Inferior parietal cortex (tissue), 1 donor: Measurements from ENCODE around the gene RPL18.
A peak's percentile ranks its signal among the peaks of the same experiment; 100 is the strongest.

ENCODE experiments used
- DNase-seq: peaks from one replicate; pipeline ENCODE4 v3.0.0-alpha.2; 2016; ENCODE audit errors: extremely low spot score

RPL18 gene

DNA sequence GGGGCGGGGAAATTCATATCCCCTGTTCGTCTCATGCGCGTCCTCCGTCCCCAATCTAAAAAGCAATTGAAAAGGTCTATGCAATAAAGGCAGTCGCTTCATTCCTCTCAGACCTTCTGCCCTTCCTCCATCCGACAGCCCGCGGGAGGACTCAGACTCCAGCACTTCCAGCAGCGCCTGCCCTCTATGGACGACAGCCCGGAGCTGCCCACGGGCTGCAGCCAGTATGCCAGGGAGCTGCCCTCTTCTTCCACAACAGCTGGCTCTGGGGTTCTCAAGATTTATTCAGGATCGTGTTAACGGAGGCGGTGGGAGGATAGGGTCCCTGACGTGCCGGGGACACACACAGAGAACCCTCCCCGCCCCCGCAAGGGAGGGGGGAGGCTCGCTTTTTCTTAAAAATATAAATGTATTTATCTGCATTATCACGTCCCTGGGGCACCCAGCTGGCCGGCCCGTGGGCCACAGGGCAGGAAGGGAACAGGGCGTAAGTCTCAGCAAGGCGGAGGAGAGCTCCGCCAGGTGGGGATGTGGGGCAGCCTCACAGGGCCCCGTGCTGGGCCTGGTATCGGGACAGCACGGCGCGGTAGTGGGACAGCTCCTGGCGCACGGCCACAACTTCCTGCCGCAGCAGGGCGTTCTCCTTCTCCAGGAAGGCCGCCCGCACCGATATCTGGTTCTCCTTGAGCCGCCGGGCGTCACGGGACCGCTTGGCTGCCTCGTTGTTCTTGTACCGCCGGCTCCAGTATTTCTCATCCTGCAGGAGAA, 11.5 kb upstream of the RPL18 start:
- DNase-seq: no peak

DNA sequence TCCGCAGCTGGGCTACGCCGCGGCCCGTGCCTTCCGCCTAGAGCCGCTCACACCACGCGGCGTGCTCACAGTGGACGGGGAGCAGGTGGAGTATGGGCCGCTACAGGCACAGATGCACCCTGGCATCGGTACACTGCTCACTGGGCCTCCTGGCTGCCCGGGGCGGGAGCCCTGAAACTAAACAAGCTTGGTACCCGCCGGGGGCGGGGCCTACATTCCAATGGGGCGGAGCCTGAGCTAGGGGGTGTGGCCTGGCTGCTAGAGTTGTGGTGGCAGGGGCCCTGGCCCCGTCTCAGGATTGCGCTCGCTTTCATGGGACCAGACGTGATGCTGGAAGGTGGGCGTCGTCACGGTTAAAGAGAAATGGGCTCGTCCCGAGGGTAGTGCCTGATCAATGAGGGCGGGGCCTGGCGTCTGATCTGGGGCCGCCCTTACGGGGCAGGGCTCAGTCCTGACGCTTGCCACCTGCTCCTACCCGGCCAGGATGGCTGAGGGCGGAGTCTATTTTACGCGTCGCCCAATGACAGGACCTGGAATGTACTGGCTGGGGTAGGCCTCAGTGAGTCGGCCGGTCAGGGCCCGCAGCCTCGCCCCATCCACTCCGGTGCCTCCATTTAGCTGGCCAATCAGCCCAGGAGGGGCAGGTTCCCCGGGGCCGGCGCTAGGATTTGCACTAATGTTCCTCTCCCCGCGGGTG, 10.8 kb upstream of the RPL18 start:
- no peak for DNase-seq

DNA sequence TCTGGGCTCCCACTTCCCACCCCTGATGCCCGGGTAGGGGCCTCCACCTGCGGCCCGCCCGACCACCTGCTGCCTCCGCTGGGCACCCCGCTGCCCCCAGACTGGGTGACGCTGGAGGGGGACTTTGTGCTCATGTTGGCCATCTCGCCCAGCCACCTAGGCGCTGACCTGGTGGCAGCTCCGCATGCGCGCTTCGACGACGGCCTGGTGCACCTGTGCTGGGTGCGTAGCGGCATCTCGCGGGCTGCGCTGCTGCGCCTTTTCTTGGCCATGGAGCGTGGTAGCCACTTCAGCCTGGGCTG, 10.3 kb upstream of the RPL18 start:
- no peak for DNase-seq

DNA sequence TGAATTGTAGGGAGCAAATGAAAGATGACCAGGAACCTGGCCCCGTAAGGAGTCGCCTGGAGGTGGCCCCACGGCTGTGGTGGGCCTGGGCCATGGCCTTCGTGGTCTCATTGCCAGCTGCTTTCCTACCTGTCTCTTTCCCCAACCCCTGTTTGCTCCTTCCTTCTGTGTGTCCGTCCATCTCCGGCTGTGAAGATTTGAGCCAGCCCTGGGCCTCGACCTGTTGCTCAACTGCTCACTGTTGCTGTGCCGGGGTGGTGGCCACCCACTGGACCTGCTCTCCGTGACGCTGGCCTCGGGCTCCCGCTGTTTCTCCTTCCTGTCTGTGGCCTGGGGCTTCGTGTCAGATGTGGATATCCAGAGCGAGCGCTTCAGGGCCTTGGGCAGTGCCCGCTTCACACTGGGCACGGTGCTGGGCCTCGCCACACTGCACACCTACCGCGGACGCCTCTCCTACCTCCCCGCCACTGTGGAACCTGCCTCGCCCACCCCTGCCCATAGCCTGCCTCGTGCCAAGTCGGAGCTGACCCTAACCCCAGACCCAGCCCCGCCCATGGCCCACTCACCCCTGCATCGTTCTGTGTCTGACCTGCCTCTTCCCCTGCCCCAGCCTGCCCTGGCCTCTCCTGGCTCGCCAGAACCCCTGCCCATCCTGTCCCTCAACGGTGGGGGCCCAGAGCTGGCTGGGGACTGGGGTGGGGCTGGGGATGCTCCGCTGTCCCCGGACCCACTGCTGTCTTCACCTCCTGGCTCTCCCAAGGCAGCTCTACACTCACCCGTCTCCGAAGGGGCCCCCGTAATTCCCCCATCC, 9.7 kb upstream of the RPL18 start:
- DNase-seq: no peak

DNA sequence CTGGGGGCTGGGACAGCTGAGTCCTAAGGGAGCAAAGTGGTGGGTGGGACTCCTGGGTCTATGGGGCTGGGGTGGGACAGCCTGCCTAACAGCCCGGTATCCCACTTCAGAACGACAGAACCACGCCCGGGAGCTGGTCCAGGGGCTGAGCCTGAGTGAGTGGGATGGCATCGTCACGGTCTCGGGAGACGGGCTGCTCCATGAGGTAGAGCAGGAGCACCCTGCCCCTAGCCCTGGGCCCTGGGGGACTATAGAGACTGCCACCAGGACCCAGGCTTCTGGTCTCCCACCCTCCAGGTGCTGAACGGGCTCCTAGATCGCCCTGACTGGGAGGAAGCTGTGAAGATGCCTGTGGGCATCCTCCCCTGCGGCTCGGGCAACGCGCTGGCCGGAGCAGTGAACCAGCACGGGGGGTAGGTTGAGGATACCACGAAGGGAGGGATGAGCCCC, 8.9 kb upstream of the RPL18 start:
- no peak for DNase-seq

DNA sequence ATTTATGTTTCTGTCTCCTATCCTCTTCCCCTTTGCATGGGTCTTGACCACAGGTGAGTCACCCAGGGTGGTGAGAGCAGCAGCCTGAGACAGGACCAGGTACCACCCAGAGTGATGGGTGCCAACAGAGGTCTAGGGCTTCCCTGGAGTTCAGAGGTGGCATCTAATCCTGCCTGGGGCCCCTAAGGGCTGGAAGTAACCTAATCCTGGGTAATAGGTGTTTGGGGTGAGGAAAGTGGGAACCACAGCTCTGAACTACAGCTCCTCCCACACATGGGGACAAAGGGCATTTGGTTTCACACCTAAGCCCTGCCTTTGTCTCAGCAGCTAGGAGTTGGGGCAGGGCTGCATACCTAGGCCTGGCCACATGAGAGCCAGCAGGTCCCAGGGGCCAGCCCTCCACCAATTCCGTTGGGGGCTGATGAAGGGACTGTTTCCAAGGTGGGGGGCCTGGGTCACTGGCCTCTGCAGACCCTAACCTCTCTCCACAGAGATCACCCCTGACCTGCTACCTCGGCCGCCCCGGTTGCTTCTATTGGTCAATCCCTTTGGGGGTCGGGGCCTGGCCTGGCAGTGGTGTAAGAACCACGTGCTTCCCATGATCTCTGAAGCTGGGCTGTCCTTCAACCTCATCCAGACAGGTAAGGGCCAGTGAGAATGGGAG, 8.4 kb upstream of the RPL18 start:
- no peak for DNase-seq

DNA sequence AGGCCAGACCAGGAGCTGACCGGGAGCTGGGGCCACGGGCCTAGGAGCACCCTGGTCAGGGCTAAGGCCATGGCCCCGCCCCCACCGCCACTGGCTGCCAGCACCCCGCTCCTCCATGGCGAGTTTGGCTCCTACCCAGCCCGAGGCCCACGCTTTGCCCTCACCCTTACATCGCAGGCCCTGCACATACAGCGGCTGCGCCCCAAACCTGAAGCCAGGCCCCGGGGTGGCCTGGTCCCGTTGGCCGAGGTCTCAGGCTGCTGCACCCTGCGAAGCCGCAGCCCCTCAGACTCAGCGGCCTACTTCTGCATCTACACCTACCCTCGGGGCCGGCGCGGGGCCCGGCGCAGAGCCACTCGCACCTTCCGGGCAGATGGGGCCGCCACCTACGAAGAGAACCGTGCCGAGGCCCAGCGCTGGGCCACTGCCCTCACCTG, 6.9 kb upstream of the RPL18 start:
- no peak for DNase-seq

DNA sequence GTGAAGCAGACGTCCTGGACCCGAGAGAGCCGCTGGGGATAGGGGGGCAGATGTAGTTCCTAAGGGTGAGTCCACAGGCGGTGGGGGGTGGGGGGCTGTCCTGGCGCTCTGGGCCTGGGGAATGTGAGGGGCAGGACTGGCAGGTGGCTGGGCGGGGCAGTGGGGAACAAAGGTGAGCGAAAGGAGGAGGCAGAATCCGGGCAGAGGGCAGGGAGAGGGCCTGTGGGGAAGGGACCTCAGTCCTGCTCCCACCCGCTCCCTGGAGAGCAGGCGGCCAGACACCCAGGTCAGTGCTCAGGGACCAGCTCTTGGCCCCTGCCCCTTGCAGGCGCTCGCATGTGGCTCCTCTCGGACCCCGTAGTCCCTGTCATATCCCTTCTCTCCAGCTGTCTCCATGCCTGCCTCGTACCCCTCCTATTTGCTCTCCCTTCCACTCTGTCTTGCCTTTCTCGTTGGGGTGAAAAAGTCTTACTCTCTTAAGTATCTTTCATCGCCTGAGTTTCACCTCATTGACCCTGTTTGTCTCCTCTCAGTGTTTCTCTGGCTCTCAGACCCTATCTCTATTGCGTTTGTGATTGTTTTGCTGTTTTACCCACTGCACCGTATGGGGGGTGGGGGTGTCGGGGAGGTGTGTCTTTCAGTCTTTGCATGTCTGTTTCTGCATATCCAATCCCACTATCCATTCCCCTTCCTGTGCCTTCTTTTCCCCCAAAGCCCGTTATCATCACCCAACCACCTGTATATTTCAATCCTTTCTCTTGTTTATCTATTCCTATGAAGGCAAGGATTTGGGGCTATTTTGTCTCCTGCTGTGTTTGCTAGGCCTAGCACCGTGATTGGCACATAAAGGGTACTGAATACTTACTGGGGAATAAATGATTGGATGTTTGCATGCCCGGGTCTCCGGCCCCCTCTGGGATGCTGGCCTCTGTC, 6.1 kb upstream of the RPL18 start:
- no peak for DNase-seq

DNA sequence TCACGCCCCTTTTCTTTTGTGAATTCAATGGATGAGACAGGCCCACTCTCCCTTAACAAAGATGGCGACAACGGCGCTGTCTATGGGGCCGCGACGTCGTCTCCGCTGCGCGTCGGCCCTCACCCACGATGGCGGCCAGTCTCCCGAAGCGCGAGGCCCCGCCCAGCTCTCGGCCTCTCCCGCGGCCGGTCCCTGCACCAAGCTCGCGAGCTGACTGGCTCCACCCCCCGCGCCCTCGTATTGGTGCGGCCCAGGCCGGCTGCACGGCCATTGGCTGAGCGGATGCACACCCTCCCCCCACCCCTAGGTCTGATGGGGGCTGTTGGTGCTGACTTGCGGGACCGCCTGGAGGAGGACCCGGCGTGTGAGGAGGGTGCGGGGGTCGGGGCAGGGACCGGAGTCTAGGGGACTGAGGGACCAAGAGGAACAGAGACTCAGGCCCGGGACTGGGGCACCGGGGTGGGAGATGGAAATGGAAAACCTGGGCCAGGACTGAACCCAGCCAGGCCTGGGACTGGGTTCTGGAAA, 5.2 kb upstream of the RPL18 start:
- peak; percentile 96 for DNase-seq

DNA sequence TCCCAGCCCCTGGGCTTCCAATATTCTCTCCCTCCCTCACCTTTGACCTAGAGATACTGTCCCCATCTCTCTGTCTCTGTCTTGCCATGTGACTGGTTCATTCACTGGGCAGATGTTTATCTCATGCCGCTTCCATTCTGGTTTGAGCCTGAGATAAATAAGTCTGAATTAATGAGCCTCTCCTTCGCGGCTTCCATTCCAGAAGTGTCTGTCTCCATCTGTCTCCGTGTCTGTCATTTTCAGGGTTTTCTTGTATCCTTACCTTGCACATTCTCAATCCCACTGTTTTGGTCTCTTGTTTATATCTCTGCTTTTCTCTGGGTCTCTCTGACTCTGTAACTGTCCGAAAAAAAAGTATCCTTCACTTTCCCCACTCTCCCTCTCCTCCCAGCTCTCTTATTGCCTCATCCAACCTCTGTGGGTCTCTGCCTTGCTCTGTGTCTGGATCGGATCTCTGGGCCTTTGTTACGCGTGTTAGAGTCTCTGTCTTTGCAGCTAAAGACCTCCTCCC, 4.6 kb upstream of the RPL18 start:
- no peak for DNase-seq

DNA sequence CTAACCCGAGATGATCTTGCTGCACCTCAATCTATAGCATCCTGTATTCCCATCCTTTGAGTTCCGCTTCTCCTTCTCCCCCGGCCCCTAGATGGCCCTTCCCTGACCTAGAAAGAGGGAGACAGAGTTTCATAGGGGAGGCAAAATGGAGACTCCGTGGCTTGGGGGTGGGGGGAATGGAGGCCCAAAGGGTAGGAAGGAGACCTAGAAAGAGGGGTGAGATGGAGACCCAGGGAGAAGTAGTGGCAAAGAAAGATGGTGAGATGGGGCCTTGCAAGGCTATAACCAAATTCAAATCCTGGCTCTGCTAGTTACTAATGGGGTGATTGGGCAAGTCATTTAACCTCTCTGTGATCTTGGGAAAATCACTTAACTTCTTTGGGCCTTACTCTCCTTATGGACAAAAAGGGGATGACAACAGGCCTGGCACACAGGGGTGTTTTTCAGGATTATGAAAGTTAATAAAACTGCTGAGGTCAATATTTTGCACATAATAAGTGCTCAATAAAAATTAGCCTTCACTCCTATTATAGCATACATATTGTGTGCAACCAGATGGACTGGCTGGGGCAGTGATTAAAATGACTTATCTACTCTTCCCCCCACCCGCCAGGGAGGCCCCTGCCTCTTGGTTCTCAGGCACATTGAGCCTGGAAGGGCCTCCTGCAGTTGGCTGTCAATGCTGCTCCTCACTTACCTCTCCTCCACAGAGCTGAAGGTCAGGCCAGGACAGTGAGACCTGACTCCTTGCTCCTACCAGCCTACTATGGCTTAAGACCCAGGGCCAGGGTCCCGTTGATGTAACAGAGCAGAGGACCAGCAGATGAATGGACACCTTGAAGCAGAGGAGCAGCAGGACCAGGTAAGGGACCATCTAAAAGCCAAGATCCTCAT, 961 bp upstream of the RPL18 start:
- no peak for DNase-seq

DNA sequence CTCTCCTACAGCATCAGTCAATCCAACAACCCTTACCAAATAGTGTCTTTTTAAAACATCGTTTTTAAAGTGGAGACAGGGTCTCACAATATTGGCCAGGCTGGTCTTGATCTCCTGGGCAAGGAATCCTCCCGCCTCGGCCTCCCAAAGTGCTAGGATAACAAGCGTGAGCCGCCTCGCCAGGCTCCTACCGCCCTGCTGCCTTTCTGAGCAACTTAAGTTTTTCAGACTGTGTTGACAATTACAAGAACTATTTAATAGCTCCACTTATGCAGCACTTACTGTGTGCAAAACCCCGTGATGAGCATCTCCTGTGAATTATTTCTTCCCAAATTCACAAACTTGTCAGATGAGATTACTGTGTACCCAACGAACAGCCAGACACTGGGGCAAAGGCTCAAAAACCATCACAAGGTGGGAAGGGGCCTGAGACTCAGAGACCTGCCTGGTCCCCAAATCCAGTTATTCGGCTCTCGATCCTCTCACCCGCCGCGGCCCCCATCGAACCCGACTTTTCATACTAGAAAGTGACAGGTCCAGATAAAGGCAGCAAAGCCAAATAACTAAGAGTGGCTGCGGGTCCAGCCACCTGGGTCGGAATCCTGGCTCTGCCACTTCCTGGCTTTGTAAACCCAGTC, 581 bp downstream of the RPL18 start:
- no peak for DNase-seq

DNA sequence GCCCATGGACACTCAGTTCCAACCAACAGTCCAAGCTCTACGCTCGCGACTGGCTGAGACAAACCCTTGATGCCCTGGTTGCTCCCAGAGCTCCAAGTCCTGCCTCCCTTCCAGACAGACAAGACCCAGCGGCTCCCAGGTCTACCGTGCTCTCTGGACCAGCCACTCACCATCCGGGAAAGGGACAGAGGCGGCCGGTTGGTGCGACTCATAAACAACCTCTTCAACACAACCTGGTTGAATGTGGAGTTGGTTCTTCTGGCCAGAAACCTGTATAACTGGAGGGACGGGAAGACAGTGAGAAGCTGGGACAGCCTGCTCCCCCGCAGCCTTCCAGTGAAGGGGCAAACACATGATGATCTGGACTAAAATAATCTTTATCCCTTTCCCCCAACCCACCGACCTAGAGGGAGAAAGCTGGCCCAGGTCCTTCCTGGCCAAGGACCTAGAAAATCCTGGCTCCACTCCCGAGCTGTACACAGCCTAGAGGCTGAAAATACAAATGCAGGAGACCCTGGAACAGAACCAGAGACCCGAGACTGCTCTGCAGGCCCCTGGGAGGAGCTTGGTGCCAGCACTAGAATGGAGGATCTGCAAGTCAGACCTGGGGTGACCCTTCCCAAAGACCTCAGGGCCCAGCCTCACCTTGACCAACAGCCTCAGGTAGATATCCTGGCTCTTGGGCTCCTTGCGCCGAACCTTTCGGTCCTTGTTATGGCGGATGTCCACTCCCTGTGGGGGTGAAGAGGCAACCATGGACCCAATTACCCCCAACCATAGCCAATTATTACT, 1.6 kb downstream of the RPL18 start:
- no peak for DNase-seq

DNA sequence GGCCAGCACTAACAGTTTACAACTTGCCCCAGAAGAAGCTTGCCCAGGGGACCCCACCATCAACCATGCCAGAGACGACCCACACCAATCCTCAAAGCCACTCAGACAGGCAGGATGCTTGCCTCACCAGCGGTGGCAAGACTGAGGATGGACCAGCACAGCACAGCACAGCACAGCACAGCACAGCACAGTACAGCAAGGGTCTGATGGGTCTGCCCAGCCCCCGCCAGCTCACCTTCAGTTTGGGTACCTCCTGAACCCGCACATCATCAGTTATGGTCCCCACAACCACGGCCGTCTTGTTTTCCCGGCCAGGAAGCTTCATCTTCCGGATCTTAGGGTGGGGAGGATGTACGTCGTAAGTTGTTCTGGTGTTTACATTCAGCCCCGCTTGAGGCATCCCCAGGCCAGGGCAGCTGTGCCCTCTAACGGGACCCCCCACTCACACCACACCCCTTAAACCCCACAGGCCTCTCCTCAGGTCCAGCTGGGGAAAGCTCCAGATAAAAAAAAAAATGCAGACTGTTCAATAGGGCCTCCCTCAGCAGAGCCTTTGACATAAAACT, 2.4 kb downstream of the RPL18 start:
- DNase-seq: no peak

DNA sequence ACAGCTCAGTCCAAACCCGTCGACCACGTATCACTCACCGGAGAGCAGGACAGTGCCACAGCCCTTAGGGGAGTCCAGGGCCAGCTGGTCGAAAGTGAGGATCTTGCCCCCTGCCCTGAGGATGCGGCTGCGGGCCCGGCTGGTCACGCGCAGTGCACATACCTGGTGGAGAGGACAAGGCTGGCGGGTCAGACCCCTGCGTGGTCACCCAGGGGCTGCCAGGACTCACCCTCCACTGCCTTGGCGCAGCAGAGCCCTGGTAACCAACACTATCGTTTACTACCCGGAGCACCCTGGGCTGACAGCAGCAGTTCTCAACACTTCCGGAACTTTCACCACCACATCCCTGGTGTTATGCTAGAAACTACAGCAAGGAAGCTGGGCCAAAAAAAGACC, 2.9 kb downstream of the RPL18 start:
- DNase-seq: no peak

DNA sequence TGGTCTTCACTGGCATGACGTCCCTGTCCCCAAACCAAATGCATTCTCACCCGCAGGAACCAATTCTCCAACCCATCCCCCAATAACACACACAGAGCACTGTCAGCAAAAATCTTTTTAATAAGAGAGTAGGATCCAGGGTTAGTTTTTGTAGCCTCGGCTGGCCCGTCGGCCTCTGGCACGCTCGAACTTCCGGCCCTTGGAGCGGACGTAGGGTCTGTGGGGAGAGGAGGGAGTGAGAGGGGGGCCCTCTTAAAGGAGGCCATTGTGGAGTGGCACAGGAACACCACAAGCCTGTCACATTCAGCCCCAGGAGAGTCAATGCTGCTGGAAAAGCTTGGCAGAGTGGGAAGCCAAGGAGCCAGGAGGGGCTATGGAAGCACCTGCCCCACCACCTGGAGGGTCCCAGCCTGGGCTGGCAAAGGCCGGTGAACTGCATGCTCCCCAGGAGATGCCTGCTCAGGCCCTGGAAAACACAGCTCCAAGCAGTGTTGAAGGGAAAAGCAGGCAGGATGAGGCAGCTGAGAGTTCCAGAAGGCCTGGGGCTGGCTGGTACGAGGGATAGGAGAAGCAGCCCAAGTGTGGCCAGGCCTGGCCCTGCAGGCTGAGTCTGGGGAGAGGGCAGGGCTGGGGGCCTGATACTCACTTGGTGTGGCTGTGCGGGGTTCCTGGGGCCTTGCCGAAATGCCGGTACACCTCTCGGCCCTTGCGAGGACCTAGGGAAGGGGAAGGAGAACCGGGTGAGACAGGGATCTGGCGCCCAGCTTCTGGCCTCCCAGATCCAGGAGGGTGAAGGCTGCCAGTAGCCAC, 3.5 kb downstream of the RPL18 start:
- DNase-seq: no peak
